Fibroblast of peridontal ligament (primary cell): ENCODE results near the gene LRIT1.

Experiments
- DNase-seq: peaks from one replicate; pipeline ENCODE4 v3.0.0-alpha.2; 2010; ENCODE audit errors: extremely low read depth

LRIT1 gene

DNA sequence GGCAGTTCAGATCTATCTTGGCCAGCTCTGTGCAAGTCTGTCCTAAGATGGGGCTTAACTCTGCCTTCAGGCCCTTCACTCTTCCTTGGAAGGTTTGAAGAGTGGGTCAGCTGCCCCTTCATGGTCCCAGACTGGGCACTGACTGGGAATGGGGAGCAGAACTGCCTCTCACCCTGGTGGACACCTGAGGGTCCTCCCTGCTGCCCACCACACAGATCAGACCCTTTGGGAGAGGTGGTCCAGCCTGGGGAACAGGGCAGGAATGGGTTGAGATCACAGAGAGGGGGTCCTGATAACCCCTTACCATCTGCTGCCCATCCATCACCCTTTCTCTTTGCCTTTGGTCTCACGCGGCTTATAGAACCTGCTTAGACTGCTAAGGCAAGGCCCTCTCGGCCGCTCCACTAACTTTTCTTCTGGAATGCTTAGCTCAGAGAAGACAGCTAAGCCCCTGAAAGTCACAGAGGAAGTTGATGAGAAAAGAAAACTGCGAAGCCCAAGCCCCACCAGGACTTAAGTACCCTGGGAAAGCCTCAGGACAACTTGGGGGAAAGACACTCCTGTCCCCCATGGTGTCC lies 47.4 kb downstream of the LRIT1 start:
- DNase-seq: no peak

DNA sequence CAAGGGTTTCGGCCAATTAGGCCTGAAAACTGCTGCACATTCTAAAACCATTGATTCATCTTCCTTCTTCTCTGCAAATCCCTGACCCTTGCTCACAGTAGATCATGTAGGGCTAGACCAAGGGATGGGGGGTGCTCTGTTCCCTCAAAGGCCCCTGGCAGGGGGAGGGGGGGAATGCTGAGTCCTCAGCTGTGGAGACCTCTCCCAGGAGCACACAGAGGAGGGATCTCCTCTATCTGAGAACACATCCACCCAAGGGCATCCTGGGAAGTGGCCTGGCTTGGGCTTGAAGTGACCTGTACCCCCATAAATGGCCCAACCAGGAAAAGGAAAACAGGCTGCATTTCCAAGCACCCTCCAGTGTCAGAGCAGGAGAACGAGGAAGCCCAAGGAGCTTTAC lies 48.0 kb downstream of the LRIT1 start:
- DNase-seq: no peak

DNA sequence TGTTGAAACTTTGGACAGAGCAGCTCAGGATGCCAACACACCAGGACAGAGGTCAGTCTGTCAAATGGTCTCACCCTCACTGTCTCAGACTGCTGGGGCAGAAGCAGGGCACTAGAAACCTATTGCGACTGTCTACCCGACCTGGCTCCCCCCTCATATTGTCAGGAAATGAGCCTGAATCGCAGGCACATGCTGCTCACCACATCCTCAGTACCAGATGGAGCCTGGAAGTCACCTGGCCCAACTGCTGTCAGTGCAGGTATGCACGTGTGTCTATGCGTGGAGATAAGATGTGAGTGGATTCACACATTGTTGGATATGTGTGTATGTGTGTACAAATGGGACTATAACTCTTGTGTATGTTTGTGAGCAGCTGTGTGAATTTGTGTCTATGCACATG lies 50.2 kb downstream of the LRIT1 start:
- no peak for DNase-seq

DNA sequence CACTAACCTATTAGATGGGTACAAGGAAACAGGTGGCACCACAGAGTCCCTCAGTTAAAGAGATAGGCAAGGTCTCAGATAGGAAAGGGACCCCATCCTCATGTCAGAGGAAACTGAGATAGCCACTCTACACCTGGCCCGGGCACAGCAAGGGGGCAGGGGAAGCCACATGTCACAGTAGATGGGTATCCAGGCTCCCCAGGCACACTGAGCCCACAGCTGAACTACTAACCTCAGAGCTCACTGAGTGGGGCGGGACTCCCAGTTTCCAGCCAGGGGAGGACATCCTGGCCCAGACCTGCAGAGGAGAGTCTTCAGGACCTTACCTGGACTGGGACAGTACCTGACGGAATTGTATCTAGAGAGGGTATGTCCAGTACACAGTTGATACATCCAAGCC lies 50.7 kb downstream of the LRIT1 start:
- no peak for DNase-seq

DNA sequence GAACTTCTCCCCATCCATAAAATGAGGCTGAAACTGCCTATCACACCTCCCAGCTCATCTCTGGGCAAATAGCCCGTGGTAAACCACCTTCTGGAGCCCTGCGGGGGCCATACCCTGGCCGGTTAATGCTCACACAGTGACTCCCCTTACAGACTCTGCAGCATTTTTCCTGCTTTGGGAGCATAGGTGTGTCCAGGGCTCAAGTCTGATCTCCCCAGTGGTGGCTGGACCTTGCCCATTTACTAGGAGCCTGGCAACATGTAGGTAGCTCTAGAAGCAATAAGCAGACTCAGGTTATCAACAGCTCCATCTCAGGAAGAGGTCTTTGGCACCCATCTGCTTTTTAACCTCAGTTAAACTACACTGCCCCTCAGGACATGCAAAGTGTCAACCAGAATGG lies 52.5 kb downstream of the LRIT1 start:
- no peak for DNase-seq

DNA sequence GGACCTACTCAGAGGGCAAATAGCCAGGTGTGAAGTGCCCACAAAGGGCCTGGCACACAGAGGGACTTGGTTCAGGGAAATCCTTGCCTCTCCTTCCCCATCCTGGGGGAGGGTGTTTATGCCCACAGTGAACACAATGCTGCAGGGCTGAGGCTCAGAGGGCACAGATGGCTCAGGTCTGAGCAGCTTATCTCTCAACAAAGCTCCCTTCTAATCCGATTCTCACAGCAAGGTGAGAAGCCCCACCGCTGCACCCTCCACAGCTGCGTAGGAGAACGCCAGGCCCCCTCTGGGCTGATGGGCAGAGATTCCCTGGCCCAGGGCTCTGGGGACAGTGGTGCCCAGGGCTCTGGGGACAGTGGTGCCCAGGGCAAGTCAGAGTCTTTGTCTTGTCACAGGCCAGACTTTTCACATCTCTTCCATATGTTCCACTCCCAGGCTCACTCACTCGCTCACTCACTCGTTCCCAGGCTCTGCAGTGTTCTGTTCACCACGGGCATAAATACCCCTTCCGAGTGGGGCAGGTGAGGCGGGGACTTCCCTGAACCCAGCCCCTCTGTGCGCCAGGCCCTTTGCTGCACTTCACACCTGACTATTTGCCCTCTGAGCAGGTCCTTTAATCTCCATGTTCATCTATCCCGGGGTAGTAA lies 55.7 kb downstream of the LRIT1 start:
- DNase-seq: no peak

DNA sequence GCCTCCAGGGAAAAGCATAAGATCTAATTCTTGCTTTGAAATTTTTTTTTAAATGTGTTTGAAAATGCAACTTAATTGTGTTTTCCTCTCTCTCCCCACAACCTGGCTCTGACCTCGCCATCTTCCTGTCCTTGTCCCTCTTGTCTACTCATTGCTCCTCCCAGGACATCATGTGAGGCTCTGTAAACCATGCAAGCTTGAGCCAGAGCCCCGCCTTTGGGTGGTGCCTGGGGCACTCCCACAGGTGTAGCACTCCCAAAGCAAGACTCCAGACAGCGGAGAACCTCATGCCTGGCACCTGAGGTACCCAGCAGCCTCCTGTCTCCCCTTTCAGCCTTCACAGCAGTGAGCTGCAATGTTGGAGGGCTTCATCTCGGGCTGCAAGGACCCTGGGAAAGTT lies 56.8 kb downstream of the LRIT1 start:
- DNase-seq: no peak

DNA sequence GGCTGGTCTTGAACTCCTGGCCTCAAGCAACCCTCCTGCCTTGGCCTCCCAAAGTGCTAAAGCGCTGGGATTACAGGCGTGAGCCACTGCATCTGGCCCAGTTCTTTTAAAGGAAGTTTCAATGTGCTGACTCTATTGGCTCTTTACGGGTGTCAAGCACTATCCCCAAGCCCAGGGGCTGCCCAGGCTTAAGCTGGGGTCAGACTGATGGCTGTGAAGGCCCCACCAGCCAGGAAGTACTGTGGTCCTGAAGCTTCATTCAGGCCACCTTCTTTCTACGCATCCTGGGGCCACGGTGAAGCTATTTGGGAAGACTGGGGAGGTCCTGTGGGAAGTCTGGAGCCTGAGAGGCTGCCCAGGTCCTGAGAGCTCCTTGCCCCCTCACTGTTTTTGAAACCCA lies 59.7 kb downstream of the LRIT1 start:
- DNase-seq: no peak
